Liver (tissue), 9 donors: ENCODE measurements around the gene CTNNA2. TPM values are rescaled to one million over a fixed set of nuclear protein-coding genes. Genes with fewer than 3 reads are reported as not detected.
A peak's percentile ranks its signal among the peaks of the same experiment; 100 is the strongest.

ENCODE experiments used
- DNase-seq: peaks from one replicate; pipeline ENCODE4 v3.0.0-alpha.2; 2017; ENCODE audit warnings: low spot score
- H3K27ac ChIP-seq, 2 donors: one replicate each; pipeline ENCODE4 v1.7.0; 2013; ENCODE audit warnings: inconsistent platforms in 2 of 2, low read length in 2 of 2, control low read depth in 1 of 2, low read depth in 1 of 2, mild to moderate bottlenecking in 1 of 2
- H3K27me3 ChIP-seq, 4 donors: one replicate each; pipeline versions ENCODE4 v1.6.1 to v1.7.0; 2013; ENCODE audit warnings: low read length in 3 of 4, inconsistent platforms in 1 of 4, mild to moderate bottlenecking in 1 of 4, moderate library complexity in 1 of 4; ENCODE audit not compliant: control insufficient read depth in 4 of 4, insufficient read depth in 4 of 4
- H3K36me3 ChIP-seq, 4 donors: one replicate each; pipeline versions ENCODE4 v1.6.1 to v1.7.0; 2013; ENCODE audit warnings: low read length in 3 of 4, mild to moderate bottlenecking in 3 of 4, low read depth in 1 of 4, moderate library complexity in 1 of 4; ENCODE audit not compliant: control insufficient read depth in 4 of 4, insufficient read depth in 3 of 4
- H3K4me1 ChIP-seq, 4 donors: one replicate each; pipeline versions ENCODE4 v1.6.1 to v1.7.0; 2013; ENCODE audit warnings: low read length in 3 of 4, mild to moderate bottlenecking in 3 of 4, moderate library complexity in 1 of 4; ENCODE audit not compliant: control insufficient read depth in 4 of 4, insufficient read depth in 4 of 4
- H3K4me3 ChIP-seq, 3 donors: one replicate each; pipeline versions ENCODE4 v1.6.1 to v1.7.0; 2013; ENCODE audit warnings: low read length in 3 of 3, control low read depth in 1 of 3, low read depth in 1 of 3, mild to moderate bottlenecking in 1 of 3
- H3K9ac ChIP-seq, 2 donors: one replicate each; pipeline ENCODE4 v1.7.0; 2013; ENCODE audit warnings: low read length in 2 of 2, mild to moderate bottlenecking in 2 of 2, moderate library complexity in 2 of 2, control low read depth in 1 of 2, low read depth in 1 of 2
- H3K9me3 ChIP-seq, 4 donors: one replicate each; pipeline versions ENCODE4 v1.6.1 to v1.7.0; 2013; ENCODE audit warnings: low read length in 3 of 4; ENCODE audit not compliant: control insufficient read depth in 4 of 4
- GABPA ChIP-seq, 2 donors: IDR thresholded peaks in 1 of 2; conservative IDR thresholded peaks in 1 of 2; 2 replicates each; pipeline ENCODE4 v1.6.1; 2016; ENCODE audit warnings: antibody characterized with exemption in 2 of 2, mild to moderate bottlenecking in 1 of 2, moderate library complexity in 1 of 2
- JUND ChIP-seq, 2 donors: IDR thresholded peaks; 2 replicates each; pipeline ENCODE4 v1.6.1; 2016; ENCODE audit warnings: antibody characterized with exemption in 2 of 2
- RAD21 ChIP-seq, 2 donors: IDR thresholded peaks; 2 replicates each; pipeline ENCODE4 v1.6.1; 2016; ENCODE audit warnings: antibody characterized with exemption in 2 of 2, mild to moderate bottlenecking in 2 of 2
- WGBS: extraction: QIAGEN DNeasy Blood & Tissue Kit; methylation state at CpG from one replicate; pipeline ENCODE4 v1.1.7; 2013; 5-methylcytosine and 5-hydroxymethylcytosine counted together
- polyA plus RNA-seq, 2 donors: library from polyadenylated mRNA; stranded (reverse) in 1 of 2; unstranded in 1 of 2; fragments of 200-250 nt in 1 of 2; fragments of >200 nt in 1 of 2; fragmentation: Nextera tagmentation in 1 of 2; extraction: Ambion mirVana in 1 of 2; gene quantifications; one replicate each; pipeline versions ENCODE4 v1.2.1 to v1.2.3, GENCODE V29; 2013 to 2015
- total RNA-seq, 2 donors: library from RNA; depleted of rRNA; stranded (reverse); fragments of >200 nt; gene quantifications; one replicate each; pipeline ENCODE4 v1.2.3, GENCODE V29; 2014
- TF ChIP-seq, protein P1 (sequence below): IDR thresholded peaks from 2 replicates; pipeline ENCODE4 v1.6.1; 2016; ENCODE audit warnings: antibody characterized with exemption
- TF ChIP-seq, protein P2 (sequence below): fragments of 150-350 bp; IDR thresholded peaks from 2 replicates; pipeline ENCODE4 v1.5.1; 2017; ENCODE audit warnings: improper control_type of control experiment, low read depth, low read length; ENCODE audit not compliant: missing input control
- TF ChIP-seq, protein P3 (sequence below): IDR thresholded peaks from 2 replicates; pipeline ENCODE4 v1.6.1; 2016; ENCODE audit warnings: antibody characterized with exemption
- TF ChIP-seq, protein P4 (sequence below): IDR thresholded peaks from 2 replicates; pipeline ENCODE4 v1.6.1; 2016; ENCODE audit warnings: antibody characterized with exemption, mild to moderate bottlenecking
- donor health status: healthy.
- donor health status: healthy.
- donor health status: healthy.
- donor health status: healthy.
- donor health status: healthy.

The CTNNA2 gene
- under 1 TPM in 1 of 2 donors, not detected in 1; 0.05 TPM for total RNA-seq
- polyA plus RNA-seq: not detected

DNA sequence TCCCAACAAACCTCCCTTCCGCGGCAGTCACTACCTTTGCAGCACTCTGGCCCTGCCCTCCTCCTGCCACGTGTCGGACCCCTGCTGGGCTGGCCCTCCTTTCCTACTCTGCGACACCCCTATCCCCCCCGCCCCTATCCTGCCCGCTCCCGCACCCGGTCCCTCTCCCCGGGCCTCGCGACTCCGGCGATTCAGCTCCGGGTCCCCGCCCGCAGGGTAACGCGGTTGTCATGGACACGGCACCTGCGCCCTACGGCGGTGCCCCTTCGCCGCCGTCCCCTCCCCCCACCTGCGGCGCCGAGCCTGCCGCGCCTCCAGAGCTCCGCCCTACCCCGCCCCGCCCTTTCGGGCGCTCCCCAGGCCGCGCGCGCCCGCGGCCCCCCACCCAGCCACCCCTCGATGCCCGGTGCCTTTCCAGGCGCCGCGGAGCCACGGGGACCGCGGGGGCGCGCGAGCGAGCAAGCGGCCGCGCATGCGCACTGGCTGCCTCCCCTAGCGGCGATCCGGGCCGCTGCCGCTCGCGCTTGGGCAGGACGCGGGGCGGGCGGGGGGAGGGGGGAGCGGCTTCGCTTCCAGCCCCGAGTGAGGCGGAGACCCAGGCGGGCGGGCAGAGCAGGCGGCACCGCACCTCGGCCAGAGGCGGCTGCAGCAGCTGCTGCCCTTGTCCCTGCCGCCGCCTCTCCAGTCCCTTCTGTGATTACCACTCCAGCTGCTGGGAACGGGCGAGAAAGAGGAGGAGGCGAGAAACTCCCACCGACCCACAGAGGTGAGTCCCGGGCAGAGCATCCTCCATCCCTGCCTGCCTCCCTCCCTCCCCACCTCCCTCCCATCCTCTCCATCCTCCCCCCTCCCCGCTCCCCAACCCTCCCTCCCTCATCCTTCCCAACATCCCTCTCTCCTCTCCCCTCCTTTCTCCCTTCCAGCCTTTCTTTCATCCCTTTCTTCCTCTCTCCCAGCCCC lies at the start of gene CTNNA2:
Gene CTNNA2 (plus strand): TSS at position 610 of the 960 bp plus-strand sequence.
- Histone ChIP-seq H3K27ac (no peak within 1 kb of the TSS), H3K4me3 (peak within 1 kb of the TSS in 2 of 3 donors; percentile 34 to 84), H3K9ac (no peak within 1 kb of the TSS), H3K4me1 (peaks cover 2 to 4% (median 4%) of the 10 kb centered on the region in 4 donors), H3K27me3 (peaks cover 0 to 3% (median 0%) of the 10 kb centered on the region in 4 donors), H3K9me3 (no peaks in the 10 kb centered on the region), H3K36me3 (no peaks in the 10 kb centered on the region)
- peak; percentile 45 for DNase-seq
- 4% methylated on average over 87 of the region's 87 CpGs for WGBS
- TF ChIP-seq, protein P1, sequence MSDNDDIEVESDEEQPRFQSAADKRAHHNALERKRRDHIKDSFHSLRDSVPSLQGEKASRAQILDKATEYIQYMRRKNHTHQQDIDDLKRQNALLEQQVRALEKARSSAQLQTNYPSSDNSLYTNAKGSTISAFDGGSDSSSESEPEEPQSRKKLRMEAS: no peak
- TF ChIP-seq, protein P2, sequence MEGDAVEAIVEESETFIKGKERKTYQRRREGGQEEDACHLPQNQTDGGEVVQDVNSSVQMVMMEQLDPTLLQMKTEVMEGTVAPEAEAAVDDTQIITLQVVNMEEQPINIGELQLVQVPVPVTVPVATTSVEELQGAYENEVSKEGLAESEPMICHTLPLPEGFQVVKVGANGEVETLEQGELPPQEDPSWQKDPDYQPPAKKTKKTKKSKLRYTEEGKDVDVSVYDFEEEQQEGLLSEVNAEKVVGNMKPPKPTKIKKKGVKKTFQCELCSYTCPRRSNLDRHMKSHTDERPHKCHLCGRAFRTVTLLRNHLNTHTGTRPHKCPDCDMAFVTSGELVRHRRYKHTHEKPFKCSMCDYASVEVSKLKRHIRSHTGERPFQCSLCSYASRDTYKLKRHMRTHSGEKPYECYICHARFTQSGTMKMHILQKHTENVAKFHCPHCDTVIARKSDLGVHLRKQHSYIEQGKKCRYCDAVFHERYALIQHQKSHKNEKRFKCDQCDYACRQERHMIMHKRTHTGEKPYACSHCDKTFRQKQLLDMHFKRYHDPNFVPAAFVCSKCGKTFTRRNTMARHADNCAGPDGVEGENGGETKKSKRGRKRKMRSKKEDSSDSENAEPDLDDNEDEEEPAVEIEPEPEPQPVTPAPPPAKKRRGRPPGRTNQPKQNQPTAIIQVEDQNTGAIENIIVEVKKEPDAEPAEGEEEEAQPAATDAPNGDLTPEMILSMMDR: peak; percentile 39

DNA sequence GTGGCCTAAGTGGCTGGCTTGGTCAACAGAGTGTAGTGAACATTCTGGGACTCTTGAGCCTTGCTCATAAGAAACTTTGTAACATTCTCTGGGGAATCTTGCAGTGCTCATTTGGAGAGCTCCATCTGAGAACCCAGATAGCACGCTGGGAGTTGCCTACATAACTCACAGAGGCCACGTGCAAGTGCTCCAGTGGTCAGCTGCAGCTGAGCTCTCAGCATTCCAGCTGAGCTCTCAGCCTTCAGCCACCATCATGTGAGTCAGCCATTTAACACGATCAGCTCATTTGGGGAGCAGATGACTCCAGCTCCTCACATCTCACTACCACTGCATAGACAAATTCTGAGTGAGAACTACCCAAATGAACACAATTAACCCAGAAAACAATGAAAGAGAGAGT lies 25.5 kb upstream of the CTNNA2 start:
- Histone ChIP-seq H3K9me3 (no peaks in the 10 kb centered on the region), H3K36me3 (no peaks in the 10 kb centered on the region), H3K4me3 (no peak overlapping the region), H3K9ac (no peak overlapping the region), H3K27ac (no peak overlapping the region), H3K27me3 (no peaks in the 10 kb centered on the region), H3K4me1 (no peaks in the 10 kb centered on the region)
- WGBS: 70% methylated on average over 3 of the region's 3 CpGs
- no peak for DNase-seq
- TF ChIP-seq GABPA (IDR thresholded peaks at IDR 0.05 in 1 of 2, conservative IDR thresholded peaks at IDR 0.05 in 1 of 2) (no peak), JUND (IDR thresholded peaks at IDR 0.05) (no peak)
- TF ChIP-seq, protein P3, sequence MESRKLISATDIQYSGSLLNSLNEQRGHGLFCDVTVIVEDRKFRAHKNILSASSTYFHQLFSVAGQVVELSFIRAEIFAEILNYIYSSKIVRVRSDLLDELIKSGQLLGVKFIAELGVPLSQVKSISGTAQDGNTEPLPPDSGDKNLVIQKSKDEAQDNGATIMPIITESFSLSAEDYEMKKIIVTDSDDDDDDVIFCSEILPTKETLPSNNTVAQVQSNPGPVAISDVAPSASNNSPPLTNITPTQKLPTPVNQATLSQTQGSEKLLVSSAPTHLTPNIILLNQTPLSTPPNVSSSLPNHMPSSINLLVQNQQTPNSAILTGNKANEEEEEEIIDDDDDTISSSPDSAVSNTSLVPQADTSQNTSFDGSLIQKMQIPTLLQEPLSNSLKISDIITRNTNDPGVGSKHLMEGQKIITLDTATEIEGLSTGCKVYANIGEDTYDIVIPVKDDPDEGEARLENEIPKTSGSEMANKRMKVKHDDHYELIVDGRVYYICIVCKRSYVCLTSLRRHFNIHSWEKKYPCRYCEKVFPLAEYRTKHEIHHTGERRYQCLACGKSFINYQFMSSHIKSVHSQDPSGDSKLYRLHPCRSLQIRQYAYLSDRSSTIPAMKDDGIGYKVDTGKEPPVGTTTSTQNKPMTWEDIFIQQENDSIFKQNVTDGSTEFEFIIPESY: no peak

DNA sequence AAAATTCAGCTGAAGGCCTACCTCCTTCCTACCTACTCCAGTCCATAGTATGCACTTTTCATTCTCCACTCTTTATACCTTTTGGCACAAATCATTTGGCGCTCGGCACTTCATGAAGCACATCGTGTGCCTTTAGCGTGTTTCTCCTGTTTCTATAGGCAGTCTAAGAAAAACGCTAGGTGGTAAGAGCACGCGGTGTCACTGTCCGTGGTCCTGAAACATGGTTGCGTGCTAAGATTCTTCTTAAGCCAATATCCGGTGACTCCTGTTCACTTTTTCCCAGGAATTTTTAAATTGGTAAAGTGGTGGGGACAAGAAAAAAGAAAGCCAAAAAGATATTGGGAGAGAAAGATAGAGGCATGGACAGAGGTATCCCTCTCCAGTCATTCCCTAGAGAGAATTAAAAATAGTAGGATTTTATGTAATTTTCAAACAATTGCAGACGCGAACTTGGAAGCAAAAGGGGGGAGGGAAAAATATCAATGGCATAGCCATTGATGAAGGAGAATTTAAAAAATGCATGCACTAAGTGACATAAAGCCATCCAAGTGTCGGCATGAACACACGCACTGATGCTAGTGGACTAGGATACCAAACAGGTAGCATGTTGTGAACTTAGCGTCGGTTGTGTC lies 1.4 kb upstream of the CTNNA2 start:
- TF ChIP-seq RAD21 (IDR thresholded peaks at IDR 0.05): no peak
- TF ChIP-seq, protein P1: peak; percentile 67
- TF ChIP-seq, protein P4, sequence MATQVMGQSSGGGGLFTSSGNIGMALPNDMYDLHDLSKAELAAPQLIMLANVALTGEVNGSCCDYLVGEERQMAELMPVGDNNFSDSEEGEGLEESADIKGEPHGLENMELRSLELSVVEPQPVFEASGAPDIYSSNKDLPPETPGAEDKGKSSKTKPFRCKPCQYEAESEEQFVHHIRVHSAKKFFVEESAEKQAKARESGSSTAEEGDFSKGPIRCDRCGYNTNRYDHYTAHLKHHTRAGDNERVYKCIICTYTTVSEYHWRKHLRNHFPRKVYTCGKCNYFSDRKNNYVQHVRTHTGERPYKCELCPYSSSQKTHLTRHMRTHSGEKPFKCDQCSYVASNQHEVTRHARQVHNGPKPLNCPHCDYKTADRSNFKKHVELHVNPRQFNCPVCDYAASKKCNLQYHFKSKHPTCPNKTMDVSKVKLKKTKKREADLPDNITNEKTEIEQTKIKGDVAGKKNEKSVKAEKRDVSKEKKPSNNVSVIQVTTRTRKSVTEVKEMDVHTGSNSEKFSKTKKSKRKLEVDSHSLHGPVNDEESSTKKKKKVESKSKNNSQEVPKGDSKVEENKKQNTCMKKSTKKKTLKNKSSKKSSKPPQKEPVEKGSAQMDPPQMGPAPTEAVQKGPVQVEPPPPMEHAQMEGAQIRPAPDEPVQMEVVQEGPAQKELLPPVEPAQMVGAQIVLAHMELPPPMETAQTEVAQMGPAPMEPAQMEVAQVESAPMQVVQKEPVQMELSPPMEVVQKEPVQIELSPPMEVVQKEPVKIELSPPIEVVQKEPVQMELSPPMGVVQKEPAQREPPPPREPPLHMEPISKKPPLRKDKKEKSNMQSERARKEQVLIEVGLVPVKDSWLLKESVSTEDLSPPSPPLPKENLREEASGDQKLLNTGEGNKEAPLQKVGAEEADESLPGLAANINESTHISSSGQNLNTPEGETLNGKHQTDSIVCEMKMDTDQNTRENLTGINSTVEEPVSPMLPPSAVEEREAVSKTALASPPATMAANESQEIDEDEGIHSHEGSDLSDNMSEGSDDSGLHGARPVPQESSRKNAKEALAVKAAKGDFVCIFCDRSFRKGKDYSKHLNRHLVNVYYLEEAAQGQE: peak; percentile 99
- H3K27ac ChIP-seq: no peak overlapping the region
- H3K4me3 ChIP-seq: no peak overlapping the region
- H3K36me3 ChIP-seq: no peaks in the 10 kb centered on the region
- no peak overlapping the region for H3K9ac ChIP-seq
- peaks cover 0 to 3% (median 0%) of the 10 kb centered on the region in 4 donors for H3K27me3 ChIP-seq
- H3K4me1 ChIP-seq: peaks cover 2 to 4% (median 4%) of the 10 kb centered on the region in 4 donors
- DNase-seq: peak; percentile 41
- 26% methylated on average over 16 of the region's 16 CpGs for WGBS
- no peaks in the 10 kb centered on the region for H3K9me3 ChIP-seq
